ENCODE measurements around the gene THSD7A.

The THSD7A gene

DNA sequence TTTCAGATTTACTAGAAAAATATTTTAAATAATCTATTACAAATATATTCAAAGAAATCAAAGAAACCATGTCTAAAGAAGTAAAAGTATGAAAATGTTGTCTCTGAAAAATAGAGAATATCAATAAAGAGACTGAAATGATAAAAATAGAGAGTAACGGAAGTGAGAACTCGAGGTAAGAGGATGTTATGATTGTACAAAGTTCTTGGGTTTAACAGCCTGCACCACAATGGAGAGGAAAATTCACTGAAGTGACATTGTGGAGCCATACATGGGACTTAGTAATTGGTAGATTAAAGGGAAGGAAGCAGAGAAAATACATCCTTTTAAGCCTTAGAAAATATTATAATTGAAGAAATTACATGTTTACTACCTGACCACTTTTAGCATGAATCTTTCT is 77.9 kb downstream of the THSD7A start:
- H4K12ac ChIP-seq (ENCODE audit: low read depth, low read length): no peak overlapping the region
- peaks cover 10% of the 10 kb centered on the region for H3K79me1 ChIP-seq (ENCODE audit: low read length)
- H3K79me2 ChIP-seq (ENCODE audit: control insufficient read depth, insufficient read depth, low read length, poor library complexity): no peaks in the 10 kb centered on the region
- no peak overlapping the region for H2BK120ac ChIP-seq (ENCODE audit: insufficient read depth, low read length, poor library complexity)
- no peak overlapping the region for H4K91ac ChIP-seq (ENCODE audit: low read depth, low read length)
- no peak overlapping the region for H4K8ac ChIP-seq (ENCODE audit: low read depth, low read length)
- no peak overlapping the region for H3K4me3 ChIP-seq (ENCODE audit: low read depth, low read length)
- H2AK5ac ChIP-seq (ENCODE audit: low read length): no peak overlapping the region
- WGBS (ENCODE audit: extremely low coverage, insufficient coverage, insufficient read length): 100% methylated on average over 1 of the region's 2 CpGs
- H3K18ac ChIP-seq (ENCODE audit: low read length): no peak overlapping the region
- H2BK12ac ChIP-seq (ENCODE audit: low read length): no peak overlapping the region
- no peak for DNase-seq
- H3K9me3 ChIP-seq (ENCODE audit: insufficient read depth, low read depth, low read length): no peaks in the 10 kb centered on the region
- no peak overlapping the region for H2BK5ac ChIP-seq (ENCODE audit: low read depth, low read length, poor library complexity)
- no peak overlapping the region for H3K4me2 ChIP-seq (ENCODE audit: low read length)
- H2AFZ ChIP-seq (ENCODE audit: insufficient read depth, low read length, poor library complexity): no peak overlapping the region
- no peak overlapping the region for H3K23ac ChIP-seq (ENCODE audit: low read length)
- H3K27ac ChIP-seq (ENCODE audit: low read depth, low read length): no peak overlapping the region
- H3K9ac ChIP-seq (ENCODE audit: low read length): no peak overlapping the region
- no peaks in the 10 kb centered on the region for H3K36me3 ChIP-seq (ENCODE audit: control insufficient read depth in 1 of 2, insufficient read depth in 2 of 2, low read length in 2 of 2)
- no peak overlapping the region for H3K14ac ChIP-seq (ENCODE audit: low read length)
- peaks cover 8 to 10% of the 10 kb centered on the region in 2 experiments for H3K4me1 ChIP-seq (ENCODE audit: control insufficient read depth in 1 of 2, insufficient read depth in 2 of 2, low read length in 2 of 2)
- H3K4ac ChIP-seq (ENCODE audit: low read depth, low read length): no peak overlapping the region
- no peaks in the 10 kb centered on the region for H3K27me3 ChIP-seq (ENCODE audit: insufficient read depth, low read length)

GRCh38 chr7:11753433-11753832 is 78.6 kb downstream of the THSD7A start:
- H3K14ac ChIP-seq (ENCODE audit: low read length): no peak overlapping the region
- no peak overlapping the region for H2AK5ac ChIP-seq (ENCODE audit: low read length)
- no peak for DNase-seq
- peak overlapping the region; percentile 18 for H4K91ac ChIP-seq (ENCODE audit: low read depth, low read length)
- no peaks in the 10 kb centered on the region for H3K36me3 ChIP-seq (ENCODE audit: control insufficient read depth in 1 of 2, insufficient read depth in 2 of 2, low read length in 2 of 2)
- no peaks in the 10 kb centered on the region for H3K9me3 ChIP-seq (ENCODE audit: insufficient read depth, low read depth, low read length)
- peak overlapping the region; percentile 53 for H4K8ac ChIP-seq (ENCODE audit: low read depth, low read length)
- H2BK5ac ChIP-seq (ENCODE audit: low read depth, low read length, poor library complexity): no peak overlapping the region
- peak overlapping the region; percentile 38 for H2BK120ac ChIP-seq (ENCODE audit: insufficient read depth, low read length, poor library complexity)
- H3K18ac ChIP-seq (ENCODE audit: low read length): no peak overlapping the region
- peaks cover 10% of the 10 kb centered on the region for H3K79me1 ChIP-seq (ENCODE audit: low read length)
- H3K23ac ChIP-seq (ENCODE audit: low read length): no peak overlapping the region
- no peak overlapping the region for H3K9ac ChIP-seq (ENCODE audit: low read length)
- no peak overlapping the region for H3K4me3 ChIP-seq (ENCODE audit: low read depth, low read length)
- H2BK12ac ChIP-seq (ENCODE audit: low read length): peak overlapping the region; percentile 61
- no peak overlapping the region for H3K4me2 ChIP-seq (ENCODE audit: low read length)
- peaks cover 8 to 10% of the 10 kb centered on the region in 2 experiments for H3K4me1 ChIP-seq (ENCODE audit: control insufficient read depth in 1 of 2, insufficient read depth in 2 of 2, low read length in 2 of 2)
- no peaks in the 10 kb centered on the region for H3K79me2 ChIP-seq (ENCODE audit: control insufficient read depth, insufficient read depth, low read length, poor library complexity)
- H3K27ac ChIP-seq (ENCODE audit: low read depth, low read length): no peak overlapping the region
- no peaks in the 10 kb centered on the region for H3K27me3 ChIP-seq (ENCODE audit: insufficient read depth, low read length)
- H2AFZ ChIP-seq (ENCODE audit: insufficient read depth, low read length, poor library complexity): no peak overlapping the region
- H4K12ac ChIP-seq (ENCODE audit: low read depth, low read length): no peak overlapping the region
- H3K4ac ChIP-seq (ENCODE audit: low read depth, low read length): no peak overlapping the region

DNA sequence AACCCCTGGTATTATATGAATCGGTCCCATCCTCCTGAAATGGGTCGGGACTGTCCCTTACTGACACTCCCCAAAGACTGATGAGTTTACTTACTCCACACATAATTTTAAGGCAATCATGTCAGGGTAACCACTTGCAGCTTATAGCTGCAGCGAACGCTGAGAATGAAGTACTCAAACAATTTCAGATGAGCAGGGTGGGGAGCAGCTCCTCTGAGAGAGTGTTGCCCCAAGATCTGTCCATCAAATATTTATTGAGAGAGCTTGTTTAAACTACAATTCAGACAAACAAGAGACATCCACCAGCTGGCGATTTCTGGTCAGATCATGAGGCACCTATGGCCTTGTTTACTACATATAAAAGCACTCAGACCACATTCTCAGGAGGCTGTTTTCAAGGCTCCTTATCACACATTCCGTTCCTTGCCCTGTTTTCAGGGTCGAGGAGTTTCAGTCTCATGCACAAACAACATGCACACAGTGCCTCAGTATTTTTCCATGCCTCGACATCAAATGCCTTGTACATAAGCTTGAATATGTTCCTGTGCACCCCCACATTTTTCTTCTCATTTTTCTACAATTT is 80.1 kb downstream of the THSD7A start:
- WGBS (ENCODE audit: extremely low coverage, insufficient coverage, insufficient read length): no CpG with 5 or more reads among the region's 8 CpGs

GRCh38 chr7:11751315-11751714 is 80.7 kb downstream of the THSD7A start:
- no CpG with 5 or more reads among the region's 2 CpGs for WGBS (ENCODE audit: extremely low coverage, insufficient coverage, insufficient read length)
- no peak overlapping the region for H3K14ac ChIP-seq (ENCODE audit: low read length)
- no peak overlapping the region for H3K4me2 ChIP-seq (ENCODE audit: low read length)
- H3K9ac ChIP-seq (ENCODE audit: low read length): no peak overlapping the region
- H2BK5ac ChIP-seq (ENCODE audit: low read depth, low read length, poor library complexity): peak overlapping the region; percentile 13
- peaks cover 10% of the 10 kb centered on the region for H3K79me1 ChIP-seq (ENCODE audit: low read length)
- H3K23ac ChIP-seq (ENCODE audit: low read length): no peak overlapping the region
- no peak overlapping the region for H3K4me3 ChIP-seq (ENCODE audit: low read depth, low read length)
- peaks cover 8 to 10% of the 10 kb centered on the region in 2 experiments for H3K4me1 ChIP-seq (ENCODE audit: control insufficient read depth in 1 of 2, insufficient read depth in 2 of 2, low read length in 2 of 2)
- H4K91ac ChIP-seq (ENCODE audit: low read depth, low read length): peak overlapping the region; percentile 8
- no peak overlapping the region for H4K12ac ChIP-seq (ENCODE audit: low read depth, low read length)
- H2BK120ac ChIP-seq (ENCODE audit: insufficient read depth, low read length, poor library complexity): peak overlapping the region; percentile 70
- peak overlapping the region; percentile 42 for H3K27ac ChIP-seq (ENCODE audit: low read depth, low read length)
- H3K9me3 ChIP-seq (ENCODE audit: insufficient read depth, low read depth, low read length): no peaks in the 10 kb centered on the region
- no peak overlapping the region for H3K4ac ChIP-seq (ENCODE audit: low read depth, low read length)
- H2AFZ ChIP-seq (ENCODE audit: insufficient read depth, low read length, poor library complexity): no peak overlapping the region
- no peaks in the 10 kb centered on the region for H3K79me2 ChIP-seq (ENCODE audit: control insufficient read depth, insufficient read depth, low read length, poor library complexity)
- no peak overlapping the region for H2AK5ac ChIP-seq (ENCODE audit: low read length)
- no peaks in the 10 kb centered on the region for H3K27me3 ChIP-seq (ENCODE audit: insufficient read depth, low read length)
- H3K36me3 ChIP-seq (ENCODE audit: control insufficient read depth in 1 of 2, insufficient read depth in 2 of 2, low read length in 2 of 2): no peaks in the 10 kb centered on the region
- H4K8ac ChIP-seq (ENCODE audit: low read depth, low read length): no peak overlapping the region
- H3K18ac ChIP-seq (ENCODE audit: low read length): no peak overlapping the region
- DNase-seq: peak; percentile 19 to 45
- no peak overlapping the region for H2BK12ac ChIP-seq (ENCODE audit: low read length)

More for the DNA sequence above, 80.1 kb downstream of the THSD7A start:
- Histone ChIP-seq H4K91ac (ENCODE audit: low read depth, low read length) (peak overlapping the region; percentile 64), H2BK5ac (ENCODE audit: low read depth, low read length, poor library complexity) (peak overlapping the region; percentile 11), H2AFZ (ENCODE audit: insufficient read depth, low read length, poor library complexity) (no peak overlapping the region), H2AK5ac (ENCODE audit: low read length) (no peak overlapping the region), H3K4ac (ENCODE audit: low read depth, low read length) (no peak overlapping the region), H3K79me2 (ENCODE audit: control insufficient read depth, insufficient read depth, low read length, poor library complexity) (no peaks in the 10 kb centered on the region), H3K27me3 (ENCODE audit: insufficient read depth, low read length) (no peaks in the 10 kb centered on the region), H2BK12ac (ENCODE audit: low read length) (peak overlapping the region; percentile 65), H3K4me1 (ENCODE audit: control insufficient read depth in 1 of 2, insufficient read depth in 2 of 2, low read length in 2 of 2) (peaks cover 8 to 10% of the 10 kb centered on the region in 2 experiments), H2BK120ac (ENCODE audit: insufficient read depth, low read length, poor library complexity) (peak overlapping the region; percentile 2), H3K9ac (ENCODE audit: low read length) (no peak overlapping the region), H3K36me3 (ENCODE audit: control insufficient read depth in 1 of 2, insufficient read depth in 2 of 2, low read length in 2 of 2) (no peaks in the 10 kb centered on the region), H3K4me2 (ENCODE audit: low read length) (peak overlapping the region; percentile 4), H3K14ac (ENCODE audit: low read length) (peak overlapping the region; percentile 64), H4K8ac (ENCODE audit: low read depth, low read length) (peak overlapping the region; percentile 21), H3K79me1 (ENCODE audit: low read length) (peaks cover 10% of the 10 kb centered on the region), H3K23ac (ENCODE audit: low read length) (no peak overlapping the region), H3K4me3 (ENCODE audit: low read depth, low read length) (no peak overlapping the region), H4K12ac (ENCODE audit: low read depth, low read length) (no peak overlapping the region), H3K27ac (ENCODE audit: low read depth, low read length) (peak overlapping the region; percentile 42), H3K18ac (ENCODE audit: low read length) (no peak overlapping the region), H3K9me3 (ENCODE audit: insufficient read depth, low read depth, low read length) (no peaks in the 10 kb centered on the region)
- peak; percentile 53 to 86 for DNase-seq

Data from trophoblast cell (in vitro differentiated cells and primary cell).